ENCODE data around the gene KLC1.

The KLC1 gene

DNA sequence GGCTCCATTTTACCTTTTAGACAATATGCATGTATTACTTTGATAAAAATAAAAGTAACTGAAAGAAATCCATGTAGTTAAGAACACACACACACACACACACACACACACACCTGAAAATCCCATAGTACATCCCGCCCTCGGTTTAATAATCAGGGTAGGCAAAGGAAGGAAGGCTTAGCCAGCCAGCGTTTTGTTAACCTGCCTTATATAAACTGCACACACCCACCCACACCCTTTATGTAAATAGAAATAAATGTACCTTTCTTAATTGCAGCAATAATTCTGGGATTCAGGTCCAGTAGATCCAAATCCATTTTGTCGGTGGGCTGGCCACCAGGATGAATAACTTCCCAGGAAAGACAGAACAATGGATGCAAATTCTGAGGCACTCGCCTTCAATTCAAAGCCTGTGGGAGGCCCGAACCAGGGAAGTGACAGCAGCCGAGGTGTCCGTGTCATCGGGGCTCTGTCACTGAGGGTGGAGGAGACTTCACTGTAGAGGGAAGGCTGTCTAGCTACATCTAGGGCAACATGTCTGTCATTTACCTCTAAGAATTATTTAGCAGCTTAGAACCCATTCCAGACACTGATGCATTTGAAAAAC, 81.9 kb downstream of the KLC1 start:
- Mint-ChIP-seq H3K9me3 (no peaks in the 10 kb centered on the region), H3K36me3 (ENCODE audit: insufficient read depth) (peaks cover 5% of the 10 kb centered on the region), H3K4me3 (no peak overlapping the region), H3K27ac (peak overlapping the region; percentile 17 to 54), H3K4me1 (ENCODE audit: low read depth in 2 of 2) (peaks cover 13 to 14% of the 10 kb centered on the region in 2 donors), H3K27me3 (no peaks in the 10 kb centered on the region)
- ATAC-seq (replicated peaks) = no peak
- DNase-seq = no peak

DNA sequence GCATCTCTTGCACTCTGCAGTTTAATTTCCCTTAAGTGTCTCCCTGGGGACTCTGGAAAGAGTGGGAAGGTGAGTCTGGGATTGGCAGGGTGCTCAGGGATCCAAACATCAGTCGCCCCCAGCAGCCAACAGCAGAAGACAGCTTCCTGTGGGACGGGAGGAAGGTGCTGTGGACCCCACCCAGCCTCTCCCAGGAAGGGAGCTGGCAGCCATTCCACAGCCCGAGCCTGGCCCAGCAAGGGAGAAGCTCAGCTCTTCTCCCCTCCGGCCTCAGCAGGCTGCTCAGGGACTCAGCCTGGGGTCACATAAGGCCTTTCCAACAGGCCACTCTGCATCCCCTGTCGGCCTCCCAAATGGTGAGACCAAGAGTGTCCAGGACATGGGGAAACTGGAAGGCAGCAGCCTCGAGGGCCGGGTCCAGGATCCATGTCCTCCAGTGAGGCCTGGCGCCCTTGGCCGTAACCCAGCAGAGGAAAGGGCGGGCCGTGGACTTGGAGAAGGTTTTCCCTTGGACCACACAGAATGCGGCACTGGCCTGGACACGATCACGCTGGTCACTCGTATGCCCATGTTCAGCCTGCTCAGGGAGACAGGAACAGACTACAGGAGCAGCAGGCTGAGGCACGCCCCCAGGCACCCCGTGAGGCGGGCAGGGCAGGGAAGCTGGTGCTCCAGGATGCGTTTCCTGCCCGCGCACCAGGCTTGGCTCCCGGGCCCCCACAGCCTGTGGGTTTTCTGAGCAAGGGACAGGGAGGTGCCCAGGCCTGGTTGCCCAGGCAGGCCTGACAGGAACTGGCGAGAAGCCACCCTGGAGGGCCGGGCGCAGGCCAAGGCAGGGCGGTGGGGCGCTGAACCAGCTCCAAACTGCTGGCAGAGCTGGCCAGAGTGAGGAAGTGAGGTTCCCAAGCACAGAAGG, 82.8 kb downstream of the KLC1 start:
- H3K27me3 Mint-ChIP-seq = no peaks in the 10 kb centered on the region
- peaks cover 5% of the 10 kb centered on the region for H3K36me3 Mint-ChIP-seq (ENCODE audit: insufficient read depth)
- H3K4me3 Mint-ChIP-seq = no peak overlapping the region
- no peaks in the 10 kb centered on the region for H3K9me3 Mint-ChIP-seq
- DNase-seq (no peak), ATAC-seq (replicated peaks) (no peak)
- H3K4me1 Mint-ChIP-seq (ENCODE audit: low read depth in 2 of 2) = peaks cover 14 to 16% of the 10 kb centered on the region in 2 donors
- peak overlapping the region; percentile 17 to 54 for H3K27ac Mint-ChIP-seq

DNA sequence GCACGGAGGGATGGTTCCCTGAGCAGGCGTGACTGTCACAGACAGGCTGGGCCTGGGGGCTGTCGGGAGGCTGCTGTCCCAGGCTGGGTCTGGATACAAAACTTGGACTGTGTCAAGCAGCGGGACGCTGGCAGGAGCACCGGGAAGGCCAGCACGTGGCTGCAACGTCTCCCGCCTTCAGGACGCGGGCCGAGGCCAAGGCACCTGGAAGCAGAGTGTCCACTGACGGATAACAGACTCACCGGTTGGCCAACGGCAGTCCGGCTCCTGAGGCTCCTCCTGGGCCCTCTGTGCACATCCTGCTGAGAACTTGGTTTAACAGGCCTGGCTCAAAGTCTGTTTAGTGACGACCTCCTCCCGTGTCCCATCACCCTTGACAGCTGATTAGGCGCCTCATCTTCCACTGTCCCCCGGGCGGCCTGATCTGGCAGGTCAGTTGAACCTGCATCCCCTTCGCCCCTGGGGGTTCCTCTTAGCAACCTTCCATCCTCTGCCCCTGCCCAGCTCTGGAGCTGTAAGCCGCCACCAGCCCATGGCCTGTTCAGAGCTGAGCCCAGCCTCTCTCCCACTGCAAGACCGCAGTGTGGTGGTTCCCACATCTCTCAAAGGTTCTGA, 83.7 kb downstream of the KLC1 start:
- no peaks in the 10 kb centered on the region for H3K27me3 Mint-ChIP-seq
- no peak overlapping the region for H3K4me3 Mint-ChIP-seq
- no peak for DNase-seq
- H3K36me3 Mint-ChIP-seq (ENCODE audit: insufficient read depth) = peaks cover 5% of the 10 kb centered on the region
- ATAC-seq (replicated peaks) = no peak
- no peaks in the 10 kb centered on the region for H3K9me3 Mint-ChIP-seq
- H3K4me1 Mint-ChIP-seq (ENCODE audit: low read depth in 2 of 2) = peaks cover 17 to 24% of the 10 kb centered on the region in 2 donors
- H3K27ac Mint-ChIP-seq = peak overlapping the region in 1 of 2 donors; percentile 79

DNA sequence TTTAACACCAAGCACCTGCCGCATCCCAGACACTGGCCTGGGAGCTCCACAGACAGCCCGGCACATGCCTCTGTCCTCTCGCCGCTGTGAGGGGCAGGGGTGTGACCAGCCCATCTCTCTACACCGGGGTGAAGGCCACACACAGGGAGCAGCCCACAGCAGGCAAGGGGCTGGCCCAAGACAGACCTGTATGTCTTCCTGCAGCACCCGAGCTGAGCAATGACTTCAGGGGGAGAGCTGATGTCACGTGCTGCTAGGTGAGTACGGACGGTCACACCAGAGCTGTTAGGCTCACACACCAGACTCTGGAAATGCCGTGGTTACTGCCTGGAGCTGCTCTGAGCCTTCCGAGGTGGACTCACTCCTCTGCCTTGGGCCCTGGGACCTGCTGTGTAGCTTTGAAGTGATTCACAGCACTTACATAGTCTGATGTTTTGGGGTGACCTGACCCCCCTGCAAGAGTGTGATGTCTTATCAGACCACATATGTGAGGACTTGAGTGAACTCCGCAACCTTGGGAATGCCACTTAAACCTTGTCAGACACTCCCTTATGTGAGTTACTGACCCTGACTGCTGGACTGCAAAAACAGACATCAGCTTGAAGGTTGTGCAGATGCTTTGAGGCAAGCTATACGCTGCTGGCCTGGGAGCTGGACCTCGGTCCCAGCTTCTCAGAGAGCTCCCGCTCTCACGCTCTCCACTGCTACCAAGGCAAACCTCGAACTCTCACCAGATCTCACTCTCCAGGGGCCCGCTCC, 84.5 kb downstream of the KLC1 start:
- Mint-ChIP-seq H3K27ac (peak overlapping the region in 1 of 2 donors; percentile 92), H3K4me3 (peak overlapping the region; percentile 88 to 93), H3K36me3 (ENCODE audit: insufficient read depth) (peaks cover 5% of the 10 kb centered on the region), H3K9me3 (no peaks in the 10 kb centered on the region), H3K27me3 (no peaks in the 10 kb centered on the region), H3K4me1 (ENCODE audit: low read depth in 2 of 2) (peaks cover 23 to 27% of the 10 kb centered on the region in 2 donors)
- DNase-seq (no peak), ATAC-seq (replicated peaks) (no peak)

DNA sequence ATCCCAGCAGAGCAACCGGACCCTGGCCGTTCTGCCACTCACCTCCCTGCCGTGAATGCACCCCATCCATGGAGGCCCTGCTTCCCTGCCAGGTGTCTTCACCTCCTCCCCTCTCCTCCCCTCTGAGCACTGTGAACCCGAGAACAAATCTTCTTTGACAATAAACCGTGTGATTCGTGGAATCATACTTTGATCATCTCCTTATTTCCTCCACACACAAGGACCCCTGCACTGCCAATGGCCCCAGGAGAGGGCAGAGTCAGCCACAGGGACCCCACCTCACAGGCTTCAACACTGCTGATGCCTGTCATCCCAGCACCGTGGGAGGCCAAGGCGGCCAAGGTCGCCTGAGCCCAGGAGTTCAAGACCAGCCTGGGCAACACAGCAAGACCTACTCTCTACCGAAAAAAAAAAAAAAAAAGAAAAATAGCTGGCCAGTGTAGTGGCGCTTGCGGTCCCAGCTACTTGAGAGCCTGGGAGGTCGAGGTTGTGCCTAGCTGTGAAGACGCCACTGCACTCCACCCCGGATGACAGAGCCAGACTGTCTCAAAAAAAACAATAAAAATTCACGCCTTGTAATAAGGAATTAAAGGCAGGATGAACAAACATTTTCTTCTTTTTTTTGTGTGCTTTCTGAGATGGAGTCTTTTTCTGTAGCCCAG, 85.2 kb downstream of the KLC1 start:
- ATAC-seq (replicated peaks) (no peak), DNase-seq (no peak)
- no peaks in the 10 kb centered on the region for H3K27me3 Mint-ChIP-seq
- peaks cover 27 to 32% of the 10 kb centered on the region in 2 donors for H3K4me1 Mint-ChIP-seq (ENCODE audit: low read depth in 2 of 2)
- H3K36me3 Mint-ChIP-seq (ENCODE audit: insufficient read depth) = peaks cover 5% of the 10 kb centered on the region
- peak overlapping the region; percentile 88 to 93 for H3K4me3 Mint-ChIP-seq
- no peaks in the 10 kb centered on the region for H3K9me3 Mint-ChIP-seq
- H3K27ac Mint-ChIP-seq = peak overlapping the region; percentile 92 to 94

DNA sequence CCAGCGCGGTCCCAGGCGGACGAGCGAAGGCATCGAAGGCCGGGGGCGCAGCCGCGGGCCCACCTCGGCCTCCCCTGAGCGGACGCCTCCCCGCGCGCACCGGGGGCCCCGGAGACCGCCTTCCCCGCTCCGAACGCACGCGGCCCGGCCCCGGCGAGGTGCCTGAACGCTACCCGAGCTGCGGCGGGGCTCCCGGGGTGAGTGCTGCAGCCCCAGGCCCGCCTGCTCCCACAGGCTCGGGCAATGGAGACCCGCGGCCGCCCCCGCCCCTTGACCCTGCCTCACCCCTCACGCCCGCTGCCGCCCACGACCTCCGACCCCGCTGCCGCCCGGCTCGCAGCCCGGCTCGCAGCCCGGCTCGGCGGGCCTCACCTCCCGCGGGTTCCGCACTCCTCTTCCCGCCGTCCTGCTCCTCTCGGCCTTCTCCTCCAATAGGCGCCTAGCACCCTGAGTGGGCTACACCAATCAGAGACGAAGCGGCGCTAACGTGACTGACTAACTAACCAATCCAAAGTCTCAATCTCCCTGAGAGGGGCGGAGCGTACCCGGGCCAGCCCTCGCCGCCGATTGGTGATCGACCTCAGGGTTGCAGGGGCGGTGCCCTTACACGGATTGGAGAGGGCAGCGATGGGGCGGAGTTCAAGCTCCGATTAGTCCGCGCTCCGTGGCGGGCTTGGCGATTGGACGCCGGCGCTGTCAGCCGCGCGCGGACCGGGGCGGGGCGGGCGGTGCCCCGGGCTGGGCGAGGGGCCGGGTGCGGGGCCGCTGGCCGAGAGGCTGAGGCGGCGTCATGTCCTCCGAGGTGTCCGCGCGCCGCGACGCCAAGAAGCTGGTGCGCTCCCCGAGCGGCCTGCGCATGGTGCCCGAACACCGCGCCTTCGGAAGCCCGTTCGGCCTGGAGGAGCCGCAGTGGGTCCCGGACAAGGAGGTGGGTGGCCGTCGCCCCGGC, 86.3 kb downstream of the KLC1 start, which contains the start of the genes XRCC3 and ZFYVE21:
TSS of gene XRCC3 (minus strand) at position 400 of the 949 bp plus-strand sequence. CDS start 4,364 bp downstream, outside the sequence.
TSS of gene ZFYVE21 (plus strand) at position 759 of the 949 bp plus-strand sequence. CDS start at position 791, 32 bp downstream.
- H3K4me3 Mint-ChIP-seq = peak within 1 kb of the TSS; percentile 88 to 93
- H3K4me1 Mint-ChIP-seq (ENCODE audit: low read depth in 2 of 2) = peaks cover 31 to 36% of the 10 kb centered on the region in 2 donors
- H3K27me3 Mint-ChIP-seq = no peaks in the 10 kb centered on the region
- peaks cover 5% of the 10 kb centered on the region for H3K36me3 Mint-ChIP-seq (ENCODE audit: insufficient read depth)
- H3K9me3 Mint-ChIP-seq = no peaks in the 10 kb centered on the region
- H3K27ac Mint-ChIP-seq = peak within 1 kb of the TSS; percentile 92 to 94
- ATAC-seq (replicated peaks) (peak; percentile 91), DNase-seq (peak; percentile 99 to 100 (median 99))

DNA sequence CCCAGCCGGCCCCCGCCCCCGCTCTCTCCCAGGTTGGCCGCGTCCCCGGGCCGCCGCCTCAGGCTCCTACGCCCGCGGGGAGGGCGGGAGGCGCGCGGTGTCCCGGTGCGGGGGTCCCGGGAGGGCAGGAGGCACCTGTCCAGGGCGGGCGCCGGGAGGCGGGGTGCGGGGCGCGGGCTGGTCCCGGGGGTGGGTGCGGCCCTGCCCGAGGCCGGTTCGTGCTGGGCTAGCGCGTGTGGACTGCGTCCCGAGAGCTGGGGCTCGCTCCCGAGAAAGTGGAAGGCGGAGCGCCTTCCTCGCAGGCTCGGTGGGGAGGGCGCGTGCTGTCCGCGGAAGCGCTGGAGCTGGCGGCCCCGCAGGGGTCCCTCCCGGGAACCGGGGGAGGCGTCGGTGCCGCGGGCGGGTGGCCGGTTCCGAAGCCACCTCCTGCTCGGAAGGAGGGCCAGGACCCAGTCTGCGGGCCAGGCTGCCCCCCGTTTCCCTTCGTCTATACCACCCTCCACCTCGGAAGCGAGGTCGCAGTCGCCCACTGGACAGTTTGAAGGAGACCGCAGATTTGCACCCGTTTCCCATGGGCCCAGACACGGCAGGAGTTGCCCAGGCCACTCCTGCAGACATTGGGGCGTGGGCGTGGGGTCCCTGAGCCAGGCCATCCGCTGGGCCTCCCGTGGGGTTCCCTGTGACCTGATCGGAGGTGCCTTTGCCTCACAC, 87.2 kb downstream of the KLC1 start:
- H3K27me3 Mint-ChIP-seq = no peaks in the 10 kb centered on the region
- H3K36me3 Mint-ChIP-seq (ENCODE audit: insufficient read depth) = peaks cover 5% of the 10 kb centered on the region
- peaks cover 32 to 39% of the 10 kb centered on the region in 2 donors for H3K4me1 Mint-ChIP-seq (ENCODE audit: low read depth in 2 of 2)
- peak in 1 of 3 experiments; percentile 8 for DNase-seq
- ATAC-seq (replicated peaks) = no peak
- no peak overlapping the region for H3K27ac Mint-ChIP-seq
- H3K4me3 Mint-ChIP-seq = peak overlapping the region; percentile 88 to 93
- no peaks in the 10 kb centered on the region for H3K9me3 Mint-ChIP-seq

DNA sequence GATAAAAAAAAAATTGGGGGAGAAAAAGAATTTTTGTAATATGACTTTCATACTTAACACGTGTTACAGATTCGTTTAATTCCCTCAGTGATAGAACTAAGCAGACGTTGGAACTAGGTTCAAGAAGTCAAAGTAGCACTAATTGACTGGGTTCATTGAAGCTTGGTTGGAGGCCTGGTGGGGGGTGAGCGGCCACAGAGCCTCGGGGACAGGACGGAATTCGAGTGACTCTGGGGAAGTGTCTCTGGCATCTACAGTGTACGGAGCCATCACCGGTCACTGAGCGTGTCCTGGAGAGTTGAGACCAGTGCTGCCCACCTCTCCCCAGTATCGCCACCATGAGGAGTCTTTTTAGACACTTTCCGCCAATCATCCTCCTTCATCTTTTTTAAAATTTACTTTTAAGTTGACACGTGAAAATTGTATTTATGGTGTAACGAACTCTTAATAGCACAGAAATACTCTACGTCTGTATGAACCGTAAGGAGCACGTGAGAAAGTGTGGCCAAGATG, 87.9 kb downstream of the KLC1 start:
- Mint-ChIP-seq H3K27me3 (no peaks in the 10 kb centered on the region), H3K9me3 (no peaks in the 10 kb centered on the region), H3K4me1 (ENCODE audit: low read depth in 2 of 2) (peaks cover 39 to 40% of the 10 kb centered on the region in 2 donors), H3K4me3 (peak overlapping the region; percentile 88 to 93), H3K27ac (no peak overlapping the region), H3K36me3 (ENCODE audit: insufficient read depth) (peaks cover 5% of the 10 kb centered on the region)
- ATAC-seq (replicated peaks) (no peak), DNase-seq (no peak)

DNA sequence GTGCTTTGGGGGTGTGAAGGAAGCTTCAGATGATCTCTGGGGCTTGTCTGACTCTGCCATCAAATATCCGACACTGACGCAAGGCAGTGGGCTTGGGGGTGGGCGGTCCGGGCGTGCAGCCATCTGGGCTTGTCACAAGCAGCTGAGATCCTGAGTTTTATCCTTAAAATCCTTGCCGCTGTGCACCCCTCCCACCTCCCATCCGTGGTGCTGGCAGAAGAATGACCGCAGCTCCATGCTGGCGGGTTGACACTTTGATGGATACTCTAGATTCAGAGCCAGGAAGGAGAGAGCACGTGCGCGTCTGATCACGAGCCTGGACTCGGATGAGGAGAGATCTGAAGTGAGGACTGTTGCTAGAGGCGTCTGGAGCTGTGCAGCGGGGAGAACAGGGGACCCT, 89.6 kb downstream of the KLC1 start:
- no peaks in the 10 kb centered on the region for H3K27me3 Mint-ChIP-seq
- no peak for ATAC-seq (replicated peaks)

DNA sequence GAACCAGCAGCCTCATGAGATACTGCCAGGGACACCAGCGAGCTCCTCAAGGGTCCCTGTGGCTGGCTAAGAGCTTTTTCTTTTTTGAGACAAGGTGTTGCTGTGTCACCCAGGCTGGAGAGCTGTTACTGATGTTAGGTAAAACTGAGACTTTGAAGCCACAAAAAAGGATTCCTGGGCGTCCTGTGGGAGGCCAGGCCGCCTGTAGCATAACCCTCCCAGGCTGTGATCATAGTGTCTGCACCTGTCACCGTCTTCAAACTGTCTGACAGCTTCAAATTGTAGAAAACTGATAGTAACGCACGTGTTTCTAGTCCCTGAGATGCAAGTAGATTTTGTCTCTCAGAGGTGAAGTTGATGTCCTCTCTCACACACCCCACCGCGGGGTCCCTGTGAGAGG, 90.7 kb downstream of the KLC1 start:
- no peaks in the 10 kb centered on the region for H3K9me3 Mint-ChIP-seq
- ATAC-seq (replicated peaks) (no peak), DNase-seq (no peak)
- no peak overlapping the region for H3K4me3 Mint-ChIP-seq
- H3K27ac Mint-ChIP-seq = peak overlapping the region in 1 of 2 donors; percentile 35
- H3K27me3 Mint-ChIP-seq = no peaks in the 10 kb centered on the region
- H3K36me3 Mint-ChIP-seq (ENCODE audit: insufficient read depth) = peaks cover 5% of the 10 kb centered on the region
- peaks cover 30% of the 10 kb centered on the region in 2 donors for H3K4me1 Mint-ChIP-seq (ENCODE audit: low read depth in 2 of 2)

More for the DNA sequence above, 89.6 kb downstream of the KLC1 start:
- no peak for DNase-seq
- peaks cover 35 to 36% of the 10 kb centered on the region in 2 donors for H3K4me1 Mint-ChIP-seq (ENCODE audit: low read depth in 2 of 2)
- H3K9me3 Mint-ChIP-seq = no peaks in the 10 kb centered on the region
- no peak overlapping the region for H3K27ac Mint-ChIP-seq
- H3K4me3 Mint-ChIP-seq = peak overlapping the region in 1 of 2 donors; percentile 93
- peaks cover 5% of the 10 kb centered on the region for H3K36me3 Mint-ChIP-seq (ENCODE audit: insufficient read depth)
